HG02970 (cell line): ENCODE data around the gene KCNQ1.

ENCODE experiments used
- ATAC-seq: cut with Tn5 transposase; IDR thresholded peaks from one replicate; pipeline ENCODE4 v1.9.1; 2021; ENCODE audit warnings: mild to moderate bottlenecking, moderate library complexity, moderate number of reproducible peaks; ENCODE audit not compliant: unreplicated experiment, low FRiP score

The KCNQ1 gene, protein sequence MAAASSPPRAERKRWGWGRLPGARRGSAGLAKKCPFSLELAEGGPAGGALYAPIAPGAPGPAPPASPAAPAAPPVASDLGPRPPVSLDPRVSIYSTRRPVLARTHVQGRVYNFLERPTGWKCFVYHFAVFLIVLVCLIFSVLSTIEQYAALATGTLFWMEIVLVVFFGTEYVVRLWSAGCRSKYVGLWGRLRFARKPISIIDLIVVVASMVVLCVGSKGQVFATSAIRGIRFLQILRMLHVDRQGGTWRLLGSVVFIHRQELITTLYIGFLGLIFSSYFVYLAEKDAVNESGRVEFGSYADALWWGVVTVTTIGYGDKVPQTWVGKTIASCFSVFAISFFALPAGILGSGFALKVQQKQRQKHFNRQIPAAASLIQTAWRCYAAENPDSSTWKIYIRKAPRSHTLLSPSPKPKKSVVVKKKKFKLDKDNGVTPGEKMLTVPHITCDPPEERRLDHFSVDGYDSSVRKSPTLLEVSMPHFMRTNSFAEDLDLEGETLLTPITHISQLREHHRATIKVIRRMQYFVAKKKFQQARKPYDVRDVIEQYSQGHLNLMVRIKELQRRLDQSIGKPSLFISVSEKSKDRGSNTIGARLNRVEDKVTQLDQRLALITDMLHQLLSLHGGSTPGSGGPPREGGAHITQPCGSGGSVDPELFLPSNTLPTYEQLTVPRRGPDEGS

DNA sequence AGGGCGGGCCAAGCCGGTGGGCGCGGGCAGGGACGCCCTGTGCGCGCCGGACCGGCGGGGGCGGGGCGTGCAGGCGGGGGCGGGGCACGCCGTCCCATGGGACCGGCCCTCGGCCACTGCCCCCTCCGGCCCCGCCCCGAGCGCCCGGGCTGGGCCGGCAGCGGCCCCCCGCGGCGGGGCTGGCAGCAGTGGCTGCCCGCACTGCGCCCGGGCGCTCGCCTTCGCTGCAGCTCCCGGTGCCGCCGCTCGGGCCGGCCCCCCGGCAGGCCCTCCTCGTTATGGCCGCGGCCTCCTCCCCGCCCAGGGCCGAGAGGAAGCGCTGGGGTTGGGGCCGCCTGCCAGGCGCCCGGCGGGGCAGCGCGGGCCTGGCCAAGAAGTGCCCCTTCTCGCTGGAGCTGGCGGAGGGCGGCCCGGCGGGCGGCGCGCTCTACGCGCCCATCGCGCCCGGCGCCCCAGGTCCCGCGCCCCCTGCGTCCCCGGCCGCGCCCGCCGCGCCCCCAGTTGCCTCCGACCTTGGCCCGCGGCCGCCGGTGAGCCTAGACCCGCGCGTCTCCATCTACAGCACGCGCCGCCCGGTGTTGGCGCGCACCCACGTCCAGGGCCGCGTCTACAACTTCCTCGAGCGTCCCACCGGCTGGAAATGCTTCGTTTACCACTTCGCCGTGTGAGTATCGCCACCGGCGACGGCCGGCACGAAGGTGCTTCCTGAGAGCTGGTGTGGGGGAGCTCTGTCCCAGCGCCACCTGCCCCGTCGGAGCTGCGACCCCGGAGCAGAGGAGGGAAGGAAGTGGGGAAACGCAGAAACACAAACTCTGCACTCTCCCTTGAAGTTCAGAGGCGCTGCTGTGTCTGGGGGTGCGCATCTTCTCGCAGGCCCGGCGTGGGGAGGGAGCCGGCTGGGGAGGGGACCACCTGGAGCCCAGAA, at the start of gene KCNQ1:
TSS of gene KCNQ1 (plus strand) at position 188 of the 925 bp plus-strand sequence. CDS start at position 279, 91 bp downstream.
- ATAC-seq = no peak

GRCh38 chr11:2395211-2395730, 49.5 kb upstream of the KCNQ1 start:
- no peak for ATAC-seq

DNA sequence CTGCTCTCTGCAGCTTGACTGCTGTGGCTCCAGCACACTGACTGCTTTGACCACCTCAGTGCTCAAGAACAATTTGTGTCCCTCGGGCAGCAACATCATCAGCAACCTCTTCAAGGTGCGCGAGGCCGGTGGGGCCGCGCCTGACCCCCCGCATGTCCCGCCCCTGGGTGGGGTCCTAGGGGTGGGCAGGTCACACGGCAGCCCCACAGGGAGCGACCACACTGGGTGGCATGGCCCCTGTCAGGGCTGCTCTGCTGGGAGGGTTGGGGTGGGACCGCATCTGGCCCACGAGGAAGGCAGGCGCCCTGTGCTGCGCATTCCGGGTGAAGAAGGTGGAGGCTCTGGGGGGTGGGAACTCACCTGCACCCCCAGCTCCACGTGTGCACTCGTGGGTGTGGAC, 49.0 kb upstream of the KCNQ1 start:
- ATAC-seq = no peak

DNA sequence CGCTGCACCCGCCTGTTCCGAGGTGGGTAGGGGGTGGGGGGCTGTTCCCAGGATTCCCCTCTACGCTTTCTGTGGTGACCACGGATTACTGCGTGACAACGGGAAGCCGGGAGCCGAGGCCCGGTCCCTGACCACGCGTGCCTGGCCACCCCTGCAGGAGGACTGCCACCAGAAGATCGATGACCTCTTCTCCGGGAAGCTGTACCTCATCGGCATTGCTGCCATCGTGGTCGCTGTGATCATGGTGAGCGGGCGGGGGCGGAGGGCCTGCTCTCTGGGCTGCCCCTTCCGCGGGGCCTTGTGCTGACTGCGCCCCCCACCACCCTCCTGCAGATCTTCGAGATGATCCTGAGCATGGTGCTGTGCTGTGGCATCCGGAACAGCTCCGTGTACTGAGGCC, 48.3 kb upstream of the KCNQ1 start:
- no peak for ATAC-seq

DNA sequence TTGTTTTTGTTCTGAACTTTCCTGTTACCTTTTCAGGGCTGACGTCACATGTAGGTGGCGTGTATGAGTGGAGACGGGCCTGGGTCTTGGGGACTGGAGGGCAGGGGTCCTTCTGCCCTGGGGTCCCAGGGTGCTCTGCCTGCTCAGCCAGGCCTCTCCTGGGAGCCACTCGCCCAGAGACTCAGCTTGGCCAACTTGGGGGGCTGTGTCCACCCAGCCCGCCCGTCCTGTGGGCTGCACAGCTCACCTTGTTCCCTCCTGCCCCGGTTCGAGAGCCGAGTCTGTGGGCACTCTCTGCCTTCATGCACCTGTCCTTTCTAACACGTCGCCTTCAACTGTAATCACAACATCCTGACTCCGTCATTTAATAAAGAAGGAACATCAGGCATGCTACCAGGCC, 47.8 kb upstream of the KCNQ1 start:
- ATAC-seq = no peak

- no peak for ATAC-seq
These were observed 46.0 kb upstream of the KCNQ1 start for GRCh38 chr11:2398664-2399355.

- ATAC-seq = no peak
These were observed 45.2 kb upstream of the KCNQ1 start for GRCh38 chr11:2399488-2400068.

DNA sequence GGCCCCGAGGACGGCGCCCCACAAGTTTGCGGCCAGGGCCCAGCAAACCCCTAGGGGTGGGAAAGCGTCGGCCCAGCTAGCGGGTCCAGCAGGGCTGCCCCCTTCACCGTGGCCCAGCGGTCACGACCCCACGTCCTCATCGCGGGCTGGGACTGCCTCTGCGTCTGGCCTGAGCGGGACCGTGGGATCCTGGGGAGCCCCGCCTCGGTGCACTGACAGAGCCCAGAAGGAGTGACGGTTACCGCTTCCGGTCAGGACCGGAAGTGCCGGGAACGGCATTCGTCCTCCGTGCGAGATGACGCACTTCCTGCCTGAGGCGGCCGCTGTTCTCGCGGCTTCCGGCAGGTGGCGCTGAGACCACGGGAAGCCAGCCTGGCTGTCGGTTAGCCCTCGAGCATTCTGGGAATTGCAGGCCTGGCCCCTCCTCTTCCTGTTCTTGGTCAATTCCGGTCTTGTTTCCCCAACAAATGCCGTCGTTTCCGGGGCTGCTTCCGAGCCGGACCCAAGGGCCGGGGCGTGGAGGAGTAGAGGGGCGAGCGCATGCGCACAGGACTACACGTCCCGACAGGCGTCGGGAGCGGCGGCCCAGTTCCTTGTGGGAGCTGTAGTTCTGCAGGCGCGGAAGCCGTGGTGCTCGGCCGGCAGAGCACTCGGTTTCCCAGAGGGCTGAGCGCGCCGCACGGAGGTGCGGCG, 44.6 kb upstream of the KCNQ1 start, which contains the start of gene TSSC4:
TSS of gene TSSC4 (plus strand) at position 682 of the 693 bp plus-strand sequence. CDS start 1,884 bp downstream, outside the sequence.
- ATAC-seq = peak; percentile 83

- peak; percentile 12 for ATAC-seq
These were observed 43.9 kb upstream of the KCNQ1 start for GRCh38 chr11:2400762-2401435.

- ATAC-seq = no peak
These were observed 43.3 kb upstream of the KCNQ1 start for GRCh38 chr11:2401436-2401984.

DNA sequence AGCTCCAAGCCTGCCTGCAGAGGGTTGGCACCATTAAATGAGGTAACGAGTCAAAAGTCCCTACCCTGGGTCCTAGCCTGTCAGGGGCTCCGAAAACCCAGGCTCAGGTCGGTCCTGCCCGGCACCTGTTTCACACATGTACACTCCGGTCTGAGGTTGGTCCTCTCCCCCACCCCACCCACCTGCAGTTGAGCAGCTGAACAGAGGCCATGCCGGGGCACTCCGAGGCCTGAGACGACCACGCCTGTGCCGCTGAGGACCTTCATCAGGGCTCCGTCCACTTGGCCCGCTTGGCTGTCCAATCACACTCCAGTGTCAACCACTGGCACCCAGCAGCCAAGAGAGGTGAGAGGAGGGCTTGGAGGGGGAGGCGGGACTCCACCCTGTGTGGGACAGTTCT, 42.7 kb upstream of the KCNQ1 start:
- ATAC-seq = no peak

GRCh38 chr11:2402890-2403645, 41.7 kb upstream of the KCNQ1 start:
- no peak for ATAC-seq

- ATAC-seq = no peak
These were observed 40.0 kb upstream of the KCNQ1 start for GRCh38 chr11:2404735-2405196.

GRCh38 chr11:2406451-2406850, 38.4 kb upstream of the KCNQ1 start:
- ATAC-seq = no peak

- no peak for ATAC-seq
These were observed 37.9 kb upstream of the KCNQ1 start for GRCh38 chr11:2406878-2407410.

- no peak for ATAC-seq
These were observed 36.1 kb upstream of the KCNQ1 start for GRCh38 chr11:2408671-2409070.

DNA sequence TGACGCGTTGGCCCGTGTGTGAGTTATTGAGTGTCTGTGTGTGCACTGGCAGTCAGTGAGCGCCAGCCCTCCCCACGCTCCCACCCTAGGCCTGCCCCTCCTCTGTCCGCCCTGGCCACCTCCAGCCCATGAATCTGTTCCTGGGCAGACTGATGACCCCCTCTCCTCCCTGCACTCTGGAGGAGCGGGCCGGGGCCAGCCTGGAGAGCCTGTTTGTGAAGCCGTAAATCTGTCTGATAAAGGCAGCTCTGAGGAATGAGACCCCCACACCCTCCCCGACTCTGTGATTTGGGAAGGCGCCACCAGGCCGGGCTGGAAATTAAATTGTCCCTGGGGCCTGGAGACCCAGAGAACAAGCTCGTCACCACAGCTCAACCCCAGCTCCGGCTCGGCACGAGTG, 35.7 kb upstream of the KCNQ1 start:
- ATAC-seq = no peak
